Nephron progenitor cell (in vitro differentiated cells): ENCODE measurements around the gene ACOT9.

Experiments
- DNase-seq: peaks from one replicate; pipeline ENCODE4 v3.0.0; 2021
- H3K27ac Mint-ChIP-seq: 2 replicates; pipeline ENCODE4 v1.8.0; 2021; ENCODE audit warnings: mild to moderate bottlenecking, moderate library complexity, mixed read lengths
- H3K27me3 Mint-ChIP-seq: 2 replicates; pipeline ENCODE4 v1.8.0; 2021; ENCODE audit warnings: mild to moderate bottlenecking, low read depth, mixed read lengths; ENCODE audit not compliant: poor library complexity
- H3K36me3 Mint-ChIP-seq: 2 replicates; pipeline ENCODE4 v1.8.0; 2021; ENCODE audit warnings: low read depth, mixed read lengths
- H3K4me1 Mint-ChIP-seq: 2 replicates; pipeline ENCODE4 v1.8.0; 2021; ENCODE audit warnings: mixed read lengths
- H3K4me3 Mint-ChIP-seq: 2 replicates; pipeline ENCODE4 v1.8.0; 2021; ENCODE audit warnings: mild to moderate bottlenecking, moderate library complexity, mixed read lengths
- H3K9me3 Mint-ChIP-seq: 2 replicates; pipeline ENCODE4 v1.8.0; 2021; ENCODE audit warnings: mild to moderate bottlenecking, moderate library complexity, mixed read lengths
- TF ChIP-seq, protein P1 (sequence below): fragments of 200-600 bp; sonication (generic); IDR thresholded peaks from 2 replicates; pipeline ENCODE4 v1.5.0; 2021; ENCODE audit warnings: antibody characterized with exemption

The ACOT9 gene, protein sequence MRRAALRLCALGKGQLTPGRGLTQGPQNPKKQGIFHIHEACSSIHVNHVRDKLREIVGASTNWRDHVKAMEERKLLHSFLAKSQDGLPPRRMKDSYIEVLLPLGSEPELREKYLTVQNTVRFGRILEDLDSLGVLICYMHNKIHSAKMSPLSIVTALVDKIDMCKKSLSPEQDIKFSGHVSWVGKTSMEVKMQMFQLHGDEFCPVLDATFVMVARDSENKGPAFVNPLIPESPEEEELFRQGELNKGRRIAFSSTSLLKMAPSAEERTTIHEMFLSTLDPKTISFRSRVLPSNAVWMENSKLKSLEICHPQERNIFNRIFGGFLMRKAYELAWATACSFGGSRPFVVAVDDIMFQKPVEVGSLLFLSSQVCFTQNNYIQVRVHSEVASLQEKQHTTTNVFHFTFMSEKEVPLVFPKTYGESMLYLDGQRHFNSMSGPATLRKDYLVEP

DNA sequence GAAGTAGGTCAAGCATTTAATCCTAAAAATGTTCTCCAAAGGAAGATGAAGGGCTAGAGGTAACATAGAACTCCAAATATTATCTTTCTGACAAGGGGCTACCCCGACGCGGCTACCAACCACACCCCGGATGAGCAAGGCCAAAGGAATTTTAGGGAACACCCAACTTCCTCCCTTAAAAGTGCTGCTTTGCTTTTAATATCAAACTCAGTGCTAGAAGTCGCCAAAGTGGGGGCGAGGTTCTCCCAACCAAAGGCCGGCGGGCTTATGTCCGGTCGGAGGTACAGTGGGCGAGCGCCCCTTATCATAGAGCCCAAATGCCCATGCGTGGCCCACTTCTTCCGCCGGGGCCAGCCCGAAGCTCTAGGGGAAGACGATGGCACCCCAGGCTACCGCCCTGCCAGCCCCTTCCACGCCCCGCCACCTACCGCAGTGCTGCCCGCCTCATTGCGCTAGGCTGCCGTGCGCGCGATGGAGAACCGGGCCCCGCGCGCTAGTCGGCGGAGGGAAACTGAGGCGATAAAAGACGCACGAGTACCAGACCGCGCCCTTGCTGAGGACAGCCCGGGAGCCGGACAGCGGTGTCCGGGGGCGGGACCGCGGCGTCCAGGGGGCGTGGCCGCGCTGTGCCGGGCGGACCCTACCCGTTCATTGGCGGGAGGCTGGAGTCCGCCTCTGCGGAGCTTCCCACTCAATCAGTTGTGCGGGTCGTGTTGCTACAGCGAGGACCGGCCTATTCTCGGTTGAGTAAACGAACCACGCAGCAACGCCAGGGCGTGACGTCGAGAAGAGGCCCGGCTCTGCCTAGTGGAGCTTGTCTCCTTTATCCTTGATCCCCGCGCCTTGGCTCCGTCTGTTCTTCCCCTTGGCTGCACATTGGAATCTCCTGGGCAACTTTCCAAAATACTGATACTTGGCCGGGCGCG is at the start of gene ACOT9:
TSS of gene ACOT9 (minus strand) at position 580 of the 926 bp plus-strand sequence. CDS start at position 448, 132 bp downstream.
- DNase-seq: peak; percentile 84
- peaks cover 10% of the 10 kb centered on the region for H3K27me3 Mint-ChIP-seq
- H3K4me3 Mint-ChIP-seq: peak within 1 kb of the TSS; percentile 86
- H3K27ac Mint-ChIP-seq: peak within 1 kb of the TSS; percentile 88
- TF ChIP-seq, protein P1, sequence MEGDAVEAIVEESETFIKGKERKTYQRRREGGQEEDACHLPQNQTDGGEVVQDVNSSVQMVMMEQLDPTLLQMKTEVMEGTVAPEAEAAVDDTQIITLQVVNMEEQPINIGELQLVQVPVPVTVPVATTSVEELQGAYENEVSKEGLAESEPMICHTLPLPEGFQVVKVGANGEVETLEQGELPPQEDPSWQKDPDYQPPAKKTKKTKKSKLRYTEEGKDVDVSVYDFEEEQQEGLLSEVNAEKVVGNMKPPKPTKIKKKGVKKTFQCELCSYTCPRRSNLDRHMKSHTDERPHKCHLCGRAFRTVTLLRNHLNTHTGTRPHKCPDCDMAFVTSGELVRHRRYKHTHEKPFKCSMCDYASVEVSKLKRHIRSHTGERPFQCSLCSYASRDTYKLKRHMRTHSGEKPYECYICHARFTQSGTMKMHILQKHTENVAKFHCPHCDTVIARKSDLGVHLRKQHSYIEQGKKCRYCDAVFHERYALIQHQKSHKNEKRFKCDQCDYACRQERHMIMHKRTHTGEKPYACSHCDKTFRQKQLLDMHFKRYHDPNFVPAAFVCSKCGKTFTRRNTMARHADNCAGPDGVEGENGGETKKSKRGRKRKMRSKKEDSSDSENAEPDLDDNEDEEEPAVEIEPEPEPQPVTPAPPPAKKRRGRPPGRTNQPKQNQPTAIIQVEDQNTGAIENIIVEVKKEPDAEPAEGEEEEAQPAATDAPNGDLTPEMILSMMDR: no peak
- H3K9me3 Mint-ChIP-seq: no peaks in the 10 kb centered on the region
- peaks cover 15% of the 10 kb centered on the region for H3K4me1 Mint-ChIP-seq
- H3K36me3 Mint-ChIP-seq: peaks cover 10% of the 10 kb centered on the region

DNA sequence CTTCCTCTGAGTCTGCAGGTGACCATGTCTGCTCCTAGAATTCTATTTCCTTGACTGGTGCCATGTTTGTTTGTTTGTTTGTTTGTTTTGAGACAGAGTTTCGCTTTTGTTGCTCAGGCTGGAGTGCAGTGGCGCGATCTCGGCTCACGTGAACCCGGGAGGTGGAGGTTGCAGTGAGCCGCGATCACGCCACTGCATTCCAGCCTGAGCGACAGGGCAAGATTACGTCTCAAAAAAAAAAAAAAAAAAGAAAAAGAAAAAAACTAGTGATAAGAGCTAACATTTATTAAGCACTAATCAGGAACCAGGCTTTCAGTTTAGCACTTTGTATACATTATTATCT is 47.0 kb upstream of the ACOT9 start:
- Mint-ChIP-seq H3K27ac (peak overlapping the region; percentile 84), H3K9me3 (no peaks in the 10 kb centered on the region), H3K27me3 (peaks cover 3% of the 10 kb centered on the region), H3K36me3 (peaks cover 20% of the 10 kb centered on the region), H3K4me3 (no peak overlapping the region), H3K4me1 (peaks cover 59% of the 10 kb centered on the region)
- TF ChIP-seq, protein P1: no peak
- peak; percentile 19 for DNase-seq

DNA sequence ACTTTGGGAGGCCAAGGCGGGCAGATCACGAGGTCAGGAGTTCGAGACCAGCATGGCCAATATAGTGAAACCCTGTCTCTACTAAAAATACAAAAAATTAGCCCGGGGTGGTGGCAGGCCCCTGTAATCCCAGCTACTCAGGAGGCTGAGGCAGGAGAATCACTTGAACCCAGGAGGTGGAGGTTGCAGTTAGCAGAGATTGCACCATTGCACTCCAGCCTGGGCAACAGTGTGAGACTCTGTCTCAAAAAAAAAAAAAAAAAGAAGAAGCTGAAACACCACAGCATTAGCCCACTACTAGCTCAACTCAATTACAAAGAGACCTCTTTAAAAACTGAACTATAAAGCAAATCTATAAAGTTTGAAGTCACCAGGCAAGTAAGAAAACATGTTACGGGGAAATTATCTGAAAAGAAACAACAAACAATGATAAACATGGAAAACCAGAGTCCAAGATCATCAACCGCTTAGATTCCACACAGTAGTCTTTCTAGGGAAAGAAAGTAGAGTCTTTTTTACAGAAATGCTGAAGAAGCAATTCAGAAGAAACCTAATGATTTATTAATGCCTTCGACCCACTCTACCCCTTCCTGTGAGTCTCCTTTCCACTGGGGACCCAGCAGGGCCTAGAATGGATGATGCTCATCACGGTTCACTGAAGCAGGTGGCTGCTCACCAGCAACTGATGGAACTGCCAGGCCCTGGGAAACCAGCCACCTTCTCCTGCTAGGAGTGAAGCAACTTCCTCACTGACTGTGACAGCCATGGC is 46.5 kb upstream of the ACOT9 start:
- Mint-ChIP-seq H3K9me3 (no peaks in the 10 kb centered on the region), H3K4me1 (peaks cover 59% of the 10 kb centered on the region), H3K27me3 (peaks cover 3% of the 10 kb centered on the region), H3K36me3 (peaks cover 24% of the 10 kb centered on the region), H3K4me3 (no peak overlapping the region), H3K27ac (peak overlapping the region; percentile 84)
- DNase-seq: peak; percentile 35
- TF ChIP-seq, protein P1: no peak

DNA sequence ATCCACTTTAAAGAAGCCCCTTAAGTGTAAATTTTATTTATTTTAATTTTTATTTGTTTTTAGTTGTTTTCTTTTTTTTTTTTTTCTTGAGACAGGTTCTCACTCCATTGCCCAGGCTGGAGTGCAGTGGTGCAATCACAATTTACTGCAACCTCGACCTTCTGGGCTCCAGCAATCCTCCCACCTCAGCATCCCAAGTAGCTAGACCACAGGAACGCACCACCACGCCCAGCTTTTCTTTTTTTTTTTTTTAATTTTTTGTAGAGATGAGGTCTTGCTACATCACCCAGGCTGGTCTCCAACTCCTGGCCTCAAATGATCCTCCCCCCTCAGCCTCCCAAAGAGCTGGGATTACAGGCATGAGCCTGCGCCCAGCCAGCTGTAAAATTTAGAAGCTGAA is 45.9 kb upstream of the ACOT9 start:
- TF ChIP-seq, protein P1: no peak
- no peak for DNase-seq
- Mint-ChIP-seq H3K27ac (no peak overlapping the region), H3K36me3 (peaks cover 30% of the 10 kb centered on the region), H3K4me3 (no peak overlapping the region), H3K9me3 (no peaks in the 10 kb centered on the region), H3K4me1 (peaks cover 63% of the 10 kb centered on the region), H3K27me3 (peaks cover 3% of the 10 kb centered on the region)

DNA sequence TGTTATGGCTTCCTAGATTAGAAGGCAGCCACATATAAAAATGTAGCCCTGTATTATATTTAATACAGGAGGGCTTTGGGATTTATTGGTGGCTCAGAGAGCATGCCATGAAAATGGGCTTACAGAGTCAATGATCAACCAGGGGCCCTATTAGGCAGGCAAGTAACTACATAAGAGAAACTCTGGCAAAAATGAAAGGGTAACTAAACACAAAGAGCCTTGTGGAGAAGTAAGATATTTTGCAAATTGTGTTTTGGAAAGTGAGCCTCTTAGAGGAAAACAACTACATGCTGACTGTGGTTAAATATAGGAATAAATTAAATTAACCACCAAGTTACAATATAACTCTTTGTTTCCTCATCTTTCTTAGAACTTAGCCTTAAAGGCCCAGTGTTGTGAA is 45.4 kb upstream of the ACOT9 start:
- H3K27ac Mint-ChIP-seq: peak overlapping the region; percentile 63
- no peak for DNase-seq
- H3K36me3 Mint-ChIP-seq: peaks cover 33% of the 10 kb centered on the region
- H3K4me3 Mint-ChIP-seq: no peak overlapping the region
- TF ChIP-seq, protein P1: no peak
- H3K27me3 Mint-ChIP-seq: peaks cover 3% of the 10 kb centered on the region
- H3K4me1 Mint-ChIP-seq: peaks cover 66% of the 10 kb centered on the region
- no peaks in the 10 kb centered on the region for H3K9me3 Mint-ChIP-seq
